ENCODE measurements around the gene EVC2. TPM values are rescaled to one million over a fixed set of nuclear protein-coding genes. Genes with fewer than 3 reads are reported as not detected.

Gene EVC2
- total RNA-seq, 1 experiment from 2014 or later, result 7.8 TPM

- Histone ChIP-seq H3K4me2 (ENCODE audit: insufficient read depth, insufficient read length, low read length) (no peak overlapping the region), H2BK20ac (ENCODE audit: low read depth, low read length, poor library complexity, severe bottlenecking) (no peak overlapping the region), H3K27ac (ENCODE audit: insufficient read length, low read depth, low read length) (no peak overlapping the region), H2BK120ac (ENCODE audit: low read depth, low read length, poor library complexity, severe bottlenecking) (no peak overlapping the region), H3K79me2 (ENCODE audit: insufficient read depth, low read length) (no peaks in the 10 kb centered on the region), H2BK12ac (ENCODE audit: insufficient read length, low read depth, low read length) (no peak overlapping the region), H3K56ac (ENCODE audit: insufficient read length, low read depth, low read length) (no peak overlapping the region), H3K9ac (ENCODE audit: extremely low read depth, insufficient read length, low read length) (no peak overlapping the region), H3K4me1 (ENCODE audit: insufficient read depth, low read length) (no peaks in the 10 kb centered on the region), H3K23me2 (ENCODE audit: insufficient read length, low read depth, low read length, poor library complexity, severe bottlenecking) (no peaks in the 10 kb centered on the region), H4K20me1 (ENCODE audit: control insufficient read depth, insufficient read depth, insufficient read length) (no peaks in the 10 kb centered on the region), H2BK5ac (ENCODE audit: insufficient read length, low read length) (no peak overlapping the region), H2BK15ac (ENCODE audit: low read depth, low read length) (no peak overlapping the region), H2AK5ac (ENCODE audit: insufficient read length, low read length) (no peak overlapping the region), H3K23ac (ENCODE audit: insufficient read length, low read depth, low read length) (no peak overlapping the region), H3K9me3 (ENCODE audit: control insufficient read depth, low read depth, low read length) (peaks cover 7% of the 10 kb centered on the region), H3K18ac (ENCODE audit: insufficient read length, low read depth, low read length) (no peak overlapping the region), H3K14ac (ENCODE audit: insufficient read depth, low read length) (no peak overlapping the region), H3K79me1 (ENCODE audit: insufficient read depth, low read depth, low read length, poor library complexity, severe bottlenecking) (no peaks in the 10 kb centered on the region), H3K4ac (ENCODE audit: low read depth, low read length) (no peak overlapping the region), H4K8ac (replicated peaks; ENCODE audit: insufficient read length, low read depth, low read length) (no peak overlapping the region), H3T11ph (ENCODE audit: low read length) (no peak overlapping the region), H4K5ac (ENCODE audit: insufficient read length, low read depth, low read length) (no peak overlapping the region), H2AFZ (ENCODE audit: low read length) (no peak overlapping the region), H3K27me3 (ENCODE audit: insufficient read depth, low read length) (no peaks in the 10 kb centered on the region), H4K91ac (ENCODE audit: insufficient read length, low read depth, low read length) (no peak overlapping the region)
- H3K36me3 Mint-ChIP-seq (ENCODE audit: insufficient read depth in 1 of 3, low read depth in 3 of 3), result peaks cover 22 to 30% (median 29%) of the 10 kb centered on the region in 3 experiments
- H3K27me3 Mint-ChIP-seq (ENCODE audit: low read depth), result no peaks in the 10 kb centered on the region
- H3K4me3 Mint-ChIP-seq, result no peak overlapping the region
- H3K9me3 Mint-ChIP-seq, result peaks cover 30 to 33% of the 10 kb centered on the region in 2 experiments
- peaks cover 0 to 3% of the 10 kb centered on the region in 2 experiments; a peak in 1 of 4 replicates for H3K4me1 Mint-ChIP-seq
- WGBS (ENCODE audit: extremely low coverage, insufficient read length, low lambda C conversion rate), result no CpG with 5 or more reads among the region's 3 CpGs
- TF ChIP-seq CTCF (conservative IDR thresholded peaks at IDR 0.05), result no peak
- no peak for DNase-seq
- H3K27ac Mint-ChIP-seq, result no peak overlapping the region
These were observed 155.9 kb downstream of the EVC2 start for GRCh38 chr4:5552451-5552850.
